CD8-positive, alpha-beta memory T cell (primary cell): ENCODE data around the gene COPRS. TPM values are rescaled to one million over a fixed set of nuclear protein-coding genes. Genes with fewer than 3 reads are reported as not detected.

Source experiments
- CTCF ChIA-PET: fragments of 350-600 bp; sonication (Branson Sonifier 250); formaldehyde crosslinking; loops from one replicate; lab custom pipeline; 2021; ENCODE audit warnings: antibody characterized with exemption; lab: Charles Lee
- POLR2A ChIA-PET: fragments of 350-600 bp; sonication (Branson Sonifier 250); formaldehyde crosslinking; loops from one replicate; lab custom pipeline; 2021; ENCODE audit warnings: antibody characterized with exemption; lab: Charles Lee
- DNase-seq, 5 donors: peaks; one replicate each; pipeline versions ENCODE4 v3.0.0 to v3.0.0-alpha.2; 2020 to 2022; ENCODE audit warnings: mixed read lengths in 1 of 5
- H3K27ac ChIP-seq: one replicate; pipeline ENCODE4 v1.7.0; 2013; ENCODE audit warnings: low read depth, mild to moderate bottlenecking, low read length, moderate library complexity
- H3K27me3 ChIP-seq: 2 replicates; pipeline ENCODE4 v1.7.0; 2013; ENCODE audit warnings: low read length, mild to moderate bottlenecking; ENCODE audit not compliant: insufficient read depth, poor library complexity, severe bottlenecking
- H3K36me3 ChIP-seq: 2 replicates; pipeline ENCODE4 v1.7.0; 2013; ENCODE audit warnings: mild to moderate bottlenecking, low read length, moderate library complexity; ENCODE audit not compliant: insufficient read depth
- H3K4me1 ChIP-seq: 2 replicates; pipeline ENCODE4 v1.7.0; 2013; ENCODE audit warnings: mild to moderate bottlenecking, low read length, moderate library complexity; ENCODE audit not compliant: insufficient read depth
- H3K4me3 ChIP-seq: 2 replicates; pipeline ENCODE4 v1.7.0; 2013; ENCODE audit warnings: mild to moderate bottlenecking, low read length
- H3K9me3 ChIP-seq: 2 replicates; pipeline ENCODE4 v1.7.0; 2013; ENCODE audit warnings: mild to moderate bottlenecking, low read length
- H3K27ac Mint-ChIP-seq, 8 donors: one replicate each; pipeline ENCODE4 v1.8.0; 2020 to 2021; ENCODE audit warnings: mixed read lengths in 8 of 8, mild to moderate bottlenecking in 6 of 8, inconsistent platforms in 3 of 8, moderate library complexity in 3 of 8
- H3K27me3 Mint-ChIP-seq, 2 donors: one replicate each; pipeline ENCODE4 v1.8.0; 2020 to 2021; ENCODE audit warnings: mixed read lengths in 2 of 2, mild to moderate bottlenecking in 1 of 2, moderate library complexity in 1 of 2
- H3K36me3 Mint-ChIP-seq, 3 donors: one replicate each; pipeline ENCODE4 v1.8.0; 2020 to 2021; ENCODE audit warnings: mixed read lengths in 3 of 3, inconsistent platforms in 1 of 3, mild to moderate bottlenecking in 1 of 3
- H3K4me1 Mint-ChIP-seq, 3 donors: one replicate each; pipeline ENCODE4 v1.8.0; 2020 to 2021; ENCODE audit warnings: mixed read lengths in 3 of 3, inconsistent platforms in 1 of 3, mild to moderate bottlenecking in 1 of 3
- H3K4me3 Mint-ChIP-seq, 7 donors: one replicate each; pipeline ENCODE4 v1.8.0; 2020 to 2021; ENCODE audit warnings: mixed read lengths in 7 of 7, mild to moderate bottlenecking in 6 of 7, moderate library complexity in 4 of 7, inconsistent platforms in 2 of 7
- H3K9me3 Mint-ChIP-seq, 5 donors: one replicate each; pipeline ENCODE4 v1.8.0; 2020 to 2022; ENCODE audit warnings: mixed read lengths in 5 of 5, mild to moderate bottlenecking in 3 of 5, moderate library complexity in 2 of 5, inconsistent platforms in 1 of 5
- polyA plus RNA-seq: library from polyadenylated mRNA; unstranded; fragments of 300-500 nt; fragmentation: Illumina TruSeq; gene quantifications from one replicate; pipeline ENCODE4 v1.2.3, GENCODE V29; 2021
- total RNA-seq, 2 experiments: library from RNA; stranded (reverse); gene quantifications; one replicate each; pipeline ENCODE4 v1.2.3, GENCODE V29; 2021

Gene COPRS
- total and polyA plus RNA-seq, 3 experiments from 2014 or later = 13.7 to 67.4 (median 66.6) TPM

- Mint-ChIP-seq H3K36me3 (peaks cover 3 to 28% (median 5%) of the 10 kb centered on the region in 3 donors), H3K4me1 (peaks cover 15 to 18% (median 16%) of the 10 kb centered on the region in 3 donors), H3K9me3 (no peaks in the 10 kb centered on the region), H3K4me3 (peak overlapping the region; percentile 81 to 90 (median 87)), H3K27me3 (no peaks in the 10 kb centered on the region), H3K27ac (peak overlapping the region; percentile 24 to 93 (median 86))
- CTCF ChIA-PET = interaction anchor here (0.9 to 1.0 kb wide), 2 partner anchors 9 to 42 kb away, joined by 3 read pairs; partner anchors contain the start of gene UTP6
- Histone ChIP-seq H3K9me3 (no peaks in the 10 kb centered on the region), H3K36me3 (peaks cover 7% of the 10 kb centered on the region), H3K4me3 (peak overlapping the region; percentile 68), H3K27ac (no peak overlapping the region), H3K27me3 (no peaks in the 10 kb centered on the region), H3K4me1 (peaks cover 10% of the 10 kb centered on the region)
- no peak for DNase-seq
- POLR2A ChIA-PET = no interaction called here
Measured at GRCh38 chr17:31859487-31860008, 504 bp upstream of the COPRS start.

GRCh38 chr17:31857920-31858641 is 963 bp downstream of the COPRS start:
- Histone ChIP-seq H3K9me3 (no peaks in the 10 kb centered on the region), H3K4me3 (peak overlapping the region; percentile 66), H3K4me1 (peaks cover 10% of the 10 kb centered on the region), H3K36me3 (no peaks in the 10 kb centered on the region), H3K27ac (no peak overlapping the region), H3K27me3 (no peaks in the 10 kb centered on the region)
- peaks cover 0 to 15% (median 5%) of the 10 kb centered on the region in 3 donors for H3K36me3 Mint-ChIP-seq
- no peak for DNase-seq
- no peaks in the 10 kb centered on the region for H3K9me3 Mint-ChIP-seq
- CTCF ChIA-PET = no interaction called here
- H3K27me3 Mint-ChIP-seq = no peaks in the 10 kb centered on the region
- peak overlapping the region; percentile 72 to 91 (median 87) for H3K4me3 Mint-ChIP-seq
- peak overlapping the region in 5 of 8 donors; percentile 11 to 88 (median 67) for H3K27ac Mint-ChIP-seq
- H3K4me1 Mint-ChIP-seq = peaks cover 15 to 18% (median 16%) of the 10 kb centered on the region in 3 donors
- POLR2A ChIA-PET = no interaction called here

- Histone ChIP-seq H3K9me3 (no peaks in the 10 kb centered on the region), H3K4me1 (peaks cover 10% of the 10 kb centered on the region), H3K4me3 (no peak overlapping the region), H3K27me3 (no peaks in the 10 kb centered on the region), H3K27ac (no peak overlapping the region), H3K36me3 (no peaks in the 10 kb centered on the region)
- ChIA-PET POLR2A (no interaction called here), CTCF (interaction anchor here (1.0 kb wide), 1 partner anchor 14 kb away, joined by 4 read pairs; no protein-coding TSS in a partner anchor)
- Mint-ChIP-seq H3K4me3 (peak overlapping the region in 1 of 7 donors; percentile 72), H3K27me3 (no peaks in the 10 kb centered on the region), H3K27ac (no peak overlapping the region), H3K9me3 (no peaks in the 10 kb centered on the region), H3K4me1 (peaks cover 15 to 18% (median 16%) of the 10 kb centered on the region in 3 donors), H3K36me3 (peaks cover 0 to 13% (median 3%) of the 10 kb centered on the region in 3 donors)
- DNase-seq = no peak
Measured at GRCh38 chr17:31856750-31857149, 2.3 kb downstream of the COPRS start.

- H3K27me3 ChIP-seq = no peaks in the 10 kb centered on the region
- H3K9me3 ChIP-seq = no peaks in the 10 kb centered on the region
- ChIA-PET CTCF (no interaction called here), POLR2A (interaction anchor here (0.6 kb wide), 1 partner anchor 1056 kb away, joined by 5 read pairs; no protein-coding TSS in a partner anchor)
- Mint-ChIP-seq H3K9me3 (no peaks in the 10 kb centered on the region), H3K36me3 (peaks cover 0 to 10% (median 3%) of the 10 kb centered on the region in 3 donors), H3K27me3 (no peaks in the 10 kb centered on the region), H3K4me3 (peak overlapping the region in 1 of 7 donors; percentile 51), H3K4me1 (peaks cover 12 to 15% (median 13%) of the 10 kb centered on the region in 3 donors), H3K27ac (peak overlapping the region in 1 of 8 donors; percentile 16)
- no peak for DNase-seq
- H3K27ac ChIP-seq = no peak overlapping the region
- H3K36me3 ChIP-seq = no peaks in the 10 kb centered on the region
- peaks cover 8% of the 10 kb centered on the region for H3K4me1 ChIP-seq
- no peak overlapping the region for H3K4me3 ChIP-seq
Measured at GRCh38 chr17:31854672-31855071, 4.4 kb downstream of the COPRS start.

- Histone ChIP-seq H3K27me3 (no peaks in the 10 kb centered on the region), H3K27ac (no peak overlapping the region), H3K9me3 (no peaks in the 10 kb centered on the region), H3K4me1 (peaks cover 5% of the 10 kb centered on the region), H3K36me3 (no peaks in the 10 kb centered on the region), H3K4me3 (no peak overlapping the region)
- no peak overlapping the region for H3K27ac Mint-ChIP-seq
- no peak overlapping the region for H3K4me3 Mint-ChIP-seq
- H3K4me1 Mint-ChIP-seq = peaks cover 8 to 10% (median 8%) of the 10 kb centered on the region in 3 donors
- ChIA-PET CTCF (no interaction called here), POLR2A (interaction anchor here (0.6 kb wide), 1 partner anchor 1055 kb away, joined by 5 read pairs; no protein-coding TSS in a partner anchor)
- H3K27me3 Mint-ChIP-seq = no peaks in the 10 kb centered on the region
- no peak for DNase-seq
- H3K36me3 Mint-ChIP-seq = peaks cover 0 to 9% (median 3%) of the 10 kb centered on the region in 3 donors
- H3K9me3 Mint-ChIP-seq = no peaks in the 10 kb centered on the region
Measured at GRCh38 chr17:31853911-31854470, 5.1 kb downstream of the COPRS start.

- no peak for DNase-seq
- CTCF ChIA-PET = no interaction called here
- Histone ChIP-seq H3K27me3 (peaks cover 8% of the 10 kb centered on the region), H3K27ac (no peak overlapping the region), H3K4me3 (no peak overlapping the region), H3K9me3 (no peaks in the 10 kb centered on the region), H3K36me3 (no peaks in the 10 kb centered on the region), H3K4me1 (peaks cover 7% of the 10 kb centered on the region)
- no peaks in the 10 kb centered on the region for H3K9me3 Mint-ChIP-seq
- H3K4me1 Mint-ChIP-seq = no peaks in the 10 kb centered on the region
- peaks cover 2 to 4% of the 10 kb centered on the region in 2 donors for H3K27me3 Mint-ChIP-seq
- H3K4me3 Mint-ChIP-seq = no peak overlapping the region
- POLR2A ChIA-PET = no interaction called here
- H3K36me3 Mint-ChIP-seq = no peaks in the 10 kb centered on the region
- no peak overlapping the region for H3K27ac Mint-ChIP-seq
Measured at GRCh38 chr17:31845291-31845690, 13.8 kb downstream of the COPRS start.

GRCh38 chr17:31843070-31843745 is 15.8 kb downstream of the COPRS start:
- CTCF ChIA-PET = interaction anchor here (0.7 to 3.5 kb wide), 19 partner anchors 10 to 454 kb away, joined by 3 to 21 read pairs (median 3); no protein-coding TSS in a partner anchor
- Mint-ChIP-seq H3K27me3 (peaks cover 3 to 15% of the 10 kb centered on the region in 2 donors), H3K9me3 (no peaks in the 10 kb centered on the region), H3K4me3 (no peak overlapping the region), H3K27ac (no peak overlapping the region), H3K4me1 (no peaks in the 10 kb centered on the region), H3K36me3 (no peaks in the 10 kb centered on the region)
- H3K4me3 ChIP-seq = no peak overlapping the region
- POLR2A ChIA-PET = no interaction called here
- H3K27me3 ChIP-seq = peaks cover 8% of the 10 kb centered on the region
- no peaks in the 10 kb centered on the region for H3K36me3 ChIP-seq
- peaks cover 7% of the 10 kb centered on the region for H3K4me1 ChIP-seq
- no peaks in the 10 kb centered on the region for H3K9me3 ChIP-seq
- DNase-seq = no peak
- no peak overlapping the region for H3K27ac ChIP-seq
